Measurements from ENCODE around the gene KRTAP10-2.

KRTAP10-2 gene

DNA sequence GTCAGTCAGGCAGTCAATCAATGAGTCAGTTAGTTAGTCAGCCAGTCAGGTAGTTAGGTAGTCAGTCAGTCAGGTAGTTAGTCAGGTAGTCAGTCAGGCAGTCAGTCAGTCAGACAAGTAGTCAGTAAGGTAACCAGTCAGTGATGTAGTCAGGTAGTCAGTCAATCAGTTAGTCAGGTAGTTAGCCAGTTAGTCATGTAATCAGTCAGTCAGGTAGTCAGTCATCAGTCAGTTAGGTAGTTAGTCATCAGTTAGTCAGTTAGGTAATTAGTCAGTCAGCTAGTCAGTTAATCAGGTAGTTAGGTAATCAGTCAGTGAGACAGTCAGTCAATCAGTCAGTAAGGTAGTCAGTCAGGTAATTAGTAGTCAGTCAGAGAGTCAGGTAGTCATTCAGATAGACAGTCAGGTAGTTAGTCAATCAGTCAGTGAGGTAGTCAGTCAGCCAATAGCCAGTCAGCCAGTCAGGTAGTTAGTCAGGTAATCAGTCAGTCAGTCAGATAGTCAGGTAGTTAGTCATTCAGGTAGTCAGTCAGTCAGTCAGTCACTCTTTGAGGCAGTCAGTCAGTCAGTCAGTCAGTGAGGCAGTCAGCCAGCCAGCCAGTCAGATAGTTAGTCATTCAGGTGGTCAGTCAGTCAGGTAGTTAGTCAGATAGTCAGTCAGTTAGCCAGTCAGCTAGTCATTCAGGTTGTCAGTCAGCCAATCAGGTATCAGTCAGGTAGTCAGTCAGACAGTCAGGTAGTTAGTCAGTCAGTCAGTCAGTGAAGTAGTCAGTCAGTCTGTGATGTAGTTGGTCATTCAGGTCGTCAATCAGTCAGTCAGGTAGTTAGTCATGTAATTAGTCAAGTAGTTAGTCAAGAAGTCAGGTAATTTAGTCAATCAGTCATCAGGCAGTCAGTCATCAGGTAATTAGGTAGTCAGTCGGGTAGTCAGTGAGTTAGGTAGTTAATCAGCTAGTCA is 26.6 kb downstream of the KRTAP10-2 start:
- no peak for DNase-seq

DNA sequence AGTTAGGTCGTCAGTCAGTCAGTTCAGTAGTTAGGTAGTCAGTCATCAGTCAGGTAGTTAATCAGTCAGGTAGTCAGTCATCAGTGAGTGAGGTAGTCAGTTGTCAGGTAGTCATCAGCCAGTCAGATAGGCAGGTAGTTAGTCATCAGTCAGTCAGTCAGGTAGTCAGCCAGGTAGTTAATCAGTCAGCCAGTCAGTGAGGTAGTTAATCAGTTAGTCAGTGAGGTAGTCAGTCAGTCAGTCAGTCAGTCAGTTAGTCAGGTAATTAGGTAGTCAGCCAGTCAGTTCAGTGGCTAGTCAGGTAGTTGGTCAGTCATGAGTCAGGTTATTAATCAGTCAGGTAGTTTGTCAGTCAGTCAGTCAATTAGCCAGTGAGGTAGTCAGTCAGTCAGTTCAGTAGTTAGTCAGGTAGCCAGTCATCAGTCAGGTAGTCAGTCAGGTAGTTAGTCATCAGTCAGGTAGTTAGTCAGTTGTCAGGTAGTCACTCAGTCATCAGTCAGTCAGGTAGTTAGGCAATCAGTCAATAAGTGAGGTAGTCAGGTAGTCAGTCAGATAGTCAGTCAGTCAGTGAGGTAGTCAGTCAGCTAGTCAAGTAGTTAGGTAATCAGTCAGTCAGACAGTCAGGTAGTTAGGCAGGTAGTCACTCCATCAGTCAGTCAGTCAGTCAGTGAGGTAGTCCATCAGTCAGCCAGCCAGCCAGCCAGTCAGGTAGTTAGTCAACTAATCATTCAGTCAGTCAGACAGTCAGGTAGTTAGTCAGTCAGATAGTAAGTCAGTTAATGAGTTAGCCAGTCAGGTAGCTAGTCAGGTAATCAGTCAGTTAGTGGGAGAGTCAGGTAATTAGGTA is 27.5 kb downstream of the KRTAP10-2 start:
- no peak for DNase-seq

DNA sequence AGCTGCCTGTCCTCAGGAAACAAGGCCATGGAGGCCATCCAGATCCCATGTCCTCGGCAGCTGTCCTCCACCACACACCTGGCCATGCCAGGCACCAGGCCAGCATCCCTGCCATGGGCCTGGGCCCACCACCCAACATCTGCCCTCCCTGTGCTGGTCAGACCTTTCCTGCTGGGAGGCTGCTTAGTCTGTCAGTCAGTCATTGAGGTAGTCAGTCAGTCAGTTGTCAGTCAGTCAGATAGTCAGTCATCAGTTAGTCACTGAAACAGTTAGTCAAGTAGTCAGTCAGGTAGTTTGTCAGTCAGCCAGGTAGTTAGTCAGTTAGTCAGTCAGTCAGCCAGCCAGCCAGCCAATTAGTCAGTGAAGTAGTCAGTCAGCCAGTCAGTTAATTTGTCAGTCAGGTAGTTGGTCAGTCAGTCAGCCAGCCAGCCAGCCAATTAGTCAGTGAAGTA is 28.5 kb downstream of the KRTAP10-2 start:
- no peak for DNase-seq

DNA sequence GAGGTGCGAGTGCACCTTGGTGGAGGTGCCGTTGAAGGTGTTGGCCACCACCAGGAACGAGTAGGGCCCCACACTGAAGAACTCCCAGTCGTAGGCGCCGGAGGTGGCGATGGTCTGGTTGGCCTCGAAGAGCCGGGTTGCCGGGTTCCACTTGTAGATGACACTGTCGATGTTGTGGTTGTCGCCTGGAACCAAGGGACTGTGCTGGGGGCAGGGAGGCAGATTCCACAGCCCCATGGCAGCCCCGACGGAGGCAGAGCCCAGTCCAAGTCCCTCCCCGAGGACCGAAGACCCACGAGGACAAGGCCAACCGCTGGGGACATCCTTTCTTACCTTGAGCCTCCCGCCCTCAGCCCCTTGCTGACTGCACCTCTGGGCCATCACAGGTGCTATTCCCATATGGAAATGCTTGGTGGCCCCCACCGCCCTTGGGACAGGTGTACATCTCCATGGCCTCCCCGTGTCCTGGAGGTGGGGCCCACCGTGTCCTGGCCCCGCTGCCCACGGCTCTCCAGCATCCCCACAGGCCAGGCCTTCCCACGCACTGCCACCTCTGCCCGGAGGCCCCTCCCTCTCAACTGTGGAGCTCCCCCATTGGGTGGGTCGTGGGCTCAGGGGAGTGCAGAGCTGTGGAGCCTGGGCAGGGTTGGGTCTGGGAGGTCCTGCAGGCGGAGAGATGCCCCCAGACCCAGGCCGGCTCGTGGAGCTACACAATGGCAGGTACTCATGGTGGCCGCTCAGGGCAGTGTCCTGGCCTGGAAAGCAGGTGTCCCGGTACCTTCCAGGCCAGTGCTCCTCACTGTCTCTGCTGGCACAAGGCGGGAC is 29.2 kb downstream of the KRTAP10-2 start:
- DNase-seq, result no peak

GRCh38 chr21:44521301-44521927 is 29.9 kb downstream of the KRTAP10-2 start:
- DNase-seq, result no peak

DNA sequence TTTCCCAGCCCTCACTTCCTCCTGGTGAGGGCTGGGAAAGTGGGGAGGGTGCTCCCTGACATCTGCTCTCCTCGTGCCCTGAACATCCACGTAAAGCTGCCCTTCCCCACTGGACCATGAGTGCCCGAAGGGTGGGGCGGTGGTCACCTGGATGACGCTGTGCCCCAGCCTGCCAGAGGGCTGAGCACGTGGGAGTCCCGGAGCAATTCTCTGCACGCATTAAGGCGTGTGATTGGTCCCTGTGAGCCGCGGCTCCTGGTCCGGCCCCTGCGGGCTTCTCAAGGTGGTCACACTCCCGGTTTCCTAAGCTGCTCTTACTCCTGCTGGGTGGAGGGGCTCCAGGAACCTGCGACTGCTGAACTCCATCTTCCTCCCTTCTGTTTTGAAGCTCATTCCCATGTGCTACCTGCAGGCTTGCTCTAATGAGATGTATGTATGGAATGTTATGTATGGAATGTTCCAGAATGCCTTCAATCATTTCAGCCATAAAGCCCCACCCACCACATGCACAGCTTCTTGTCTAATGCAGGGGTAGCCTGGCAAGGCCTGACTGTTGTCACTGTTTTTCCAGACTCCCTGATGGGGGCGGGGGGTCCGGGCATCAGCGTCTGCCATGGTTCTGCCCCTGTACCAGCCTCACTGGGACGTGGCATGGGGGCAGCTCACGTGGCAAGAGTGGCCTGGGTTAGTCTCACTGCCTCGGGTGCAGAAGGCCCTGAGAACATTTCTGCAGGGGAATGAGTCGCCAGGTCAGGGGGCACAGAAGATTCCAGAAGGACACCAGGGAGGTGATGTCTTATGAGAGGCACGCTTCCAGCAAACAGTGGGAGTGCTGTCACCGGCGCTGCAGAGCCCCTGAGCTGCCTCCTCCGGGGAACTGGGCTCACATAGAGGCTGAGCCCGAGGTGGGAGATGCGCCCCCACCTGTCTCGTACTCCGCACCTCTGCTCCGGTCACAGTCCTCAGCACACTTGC is 30.7 kb downstream of the KRTAP10-2 start:
- no peak for DNase-seq

GRCh38 chr21:44519346-44520325 is 31.7 kb downstream of the KRTAP10-2 start:
- DNase-seq, result no peak

GRCh38 chr21:44518686-44519085 is 32.6 kb downstream of the KRTAP10-2 start:
- no peak for DNase-seq

DNA sequence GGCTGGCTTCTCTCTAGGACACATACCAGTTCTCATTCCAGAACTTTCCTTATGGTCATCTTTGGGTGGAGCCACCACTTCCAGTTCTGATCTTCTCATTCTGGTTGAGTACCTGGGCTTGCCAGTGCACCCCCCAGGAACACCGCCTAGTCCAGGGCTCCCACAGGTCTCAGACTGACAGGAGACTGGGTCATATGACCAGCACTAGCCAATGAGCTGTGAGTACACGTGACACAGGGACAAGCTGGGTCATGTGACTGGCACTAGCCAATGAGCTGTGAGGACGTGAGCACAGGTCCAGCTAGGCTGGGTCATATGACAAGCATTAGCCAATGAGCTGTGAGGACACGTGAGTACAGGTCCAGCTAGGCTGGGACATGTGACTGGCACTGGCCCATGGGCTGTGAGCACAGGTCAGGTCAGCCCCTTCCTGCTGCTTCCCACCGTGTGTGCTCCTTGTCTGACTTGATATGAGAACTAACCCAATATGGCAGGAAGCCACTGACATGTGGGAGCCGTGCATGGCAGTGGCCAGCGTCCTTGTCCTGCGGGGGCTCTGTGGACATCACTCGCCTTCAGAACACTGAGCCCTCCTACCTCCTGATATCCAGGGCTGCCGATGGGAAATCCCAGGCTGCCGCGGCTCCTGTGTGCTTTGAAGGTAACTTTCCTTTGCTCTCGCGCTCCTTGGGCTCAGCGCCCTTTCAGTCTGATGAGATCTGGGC is 34.0 kb downstream of the KRTAP10-2 start:
- DNase-seq, result peak; percentile 80

- no peak for DNase-seq
These were observed 34.5 kb downstream of the KRTAP10-2 start for GRCh38 chr21:44516828-44517174.

DNA sequence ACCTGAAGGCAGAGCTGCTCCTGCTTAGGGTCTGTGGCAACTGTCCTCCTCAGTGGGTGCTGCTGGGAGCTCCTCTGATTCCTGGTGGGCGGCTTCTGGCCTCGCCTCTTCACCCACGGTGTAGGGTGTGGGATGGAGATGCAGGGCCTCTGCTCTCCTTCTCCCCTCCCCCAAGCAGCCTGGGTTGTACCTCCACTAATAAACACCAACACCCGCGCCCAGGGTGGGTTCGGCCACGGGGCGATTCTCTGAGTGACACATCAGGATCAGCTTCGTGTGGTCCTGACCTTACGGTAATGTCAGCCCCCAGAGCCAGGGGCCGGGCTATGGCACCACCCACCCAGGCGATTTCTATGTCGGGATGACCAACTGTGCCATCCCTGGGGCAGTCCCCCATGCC is 35.0 kb downstream of the KRTAP10-2 start:
- no peak for DNase-seq

- no peak for DNase-seq
These were observed 35.7 kb downstream of the KRTAP10-2 start for GRCh38 chr21:44515359-44516165.

DNA sequence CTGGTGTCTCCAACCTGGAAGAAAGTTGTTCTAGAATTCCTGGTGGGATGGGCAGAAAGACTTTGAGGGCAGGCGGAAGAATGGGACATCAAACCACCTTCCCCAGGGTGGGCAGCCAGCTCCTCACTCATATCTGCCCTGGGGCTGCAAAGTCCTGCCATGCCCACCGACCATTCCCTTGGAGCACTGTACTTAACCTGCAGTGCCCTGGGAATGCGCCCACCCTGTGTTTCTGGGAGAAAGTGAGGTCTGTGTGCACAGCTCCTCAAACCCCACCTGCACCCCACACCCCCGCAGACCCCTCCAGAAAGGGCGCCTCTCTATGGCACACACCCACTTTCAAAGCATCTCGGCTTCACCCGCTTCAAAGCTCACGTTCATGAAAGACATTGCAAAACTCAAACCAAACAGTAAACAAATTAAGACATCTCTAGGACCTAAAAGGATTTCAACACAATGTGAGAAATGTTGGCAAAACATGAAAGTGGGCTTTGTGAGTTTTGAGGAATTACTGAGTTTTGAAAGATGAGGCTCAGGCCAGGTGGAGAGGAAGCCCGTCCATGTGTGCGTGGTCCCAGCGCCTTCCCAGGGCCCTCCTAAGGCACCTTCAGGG is 36.5 kb downstream of the KRTAP10-2 start:
- no peak for DNase-seq

DNA sequence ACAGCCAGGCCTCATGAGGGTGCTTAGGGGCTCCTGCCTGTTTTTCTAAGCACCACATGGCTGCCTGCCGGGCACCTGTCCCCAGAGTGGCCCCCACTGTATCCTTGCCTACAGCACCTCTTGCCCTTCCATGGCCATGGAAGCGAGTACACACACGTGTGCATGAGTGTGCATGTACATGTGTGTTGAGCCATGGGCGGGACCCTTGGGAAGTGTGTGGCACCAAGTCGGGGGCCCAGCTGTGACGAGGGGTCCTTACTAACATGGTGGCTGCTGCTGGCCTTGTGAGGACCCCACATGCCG is 37.1 kb downstream of the KRTAP10-2 start:
- DNase-seq, result no peak

DNA sequence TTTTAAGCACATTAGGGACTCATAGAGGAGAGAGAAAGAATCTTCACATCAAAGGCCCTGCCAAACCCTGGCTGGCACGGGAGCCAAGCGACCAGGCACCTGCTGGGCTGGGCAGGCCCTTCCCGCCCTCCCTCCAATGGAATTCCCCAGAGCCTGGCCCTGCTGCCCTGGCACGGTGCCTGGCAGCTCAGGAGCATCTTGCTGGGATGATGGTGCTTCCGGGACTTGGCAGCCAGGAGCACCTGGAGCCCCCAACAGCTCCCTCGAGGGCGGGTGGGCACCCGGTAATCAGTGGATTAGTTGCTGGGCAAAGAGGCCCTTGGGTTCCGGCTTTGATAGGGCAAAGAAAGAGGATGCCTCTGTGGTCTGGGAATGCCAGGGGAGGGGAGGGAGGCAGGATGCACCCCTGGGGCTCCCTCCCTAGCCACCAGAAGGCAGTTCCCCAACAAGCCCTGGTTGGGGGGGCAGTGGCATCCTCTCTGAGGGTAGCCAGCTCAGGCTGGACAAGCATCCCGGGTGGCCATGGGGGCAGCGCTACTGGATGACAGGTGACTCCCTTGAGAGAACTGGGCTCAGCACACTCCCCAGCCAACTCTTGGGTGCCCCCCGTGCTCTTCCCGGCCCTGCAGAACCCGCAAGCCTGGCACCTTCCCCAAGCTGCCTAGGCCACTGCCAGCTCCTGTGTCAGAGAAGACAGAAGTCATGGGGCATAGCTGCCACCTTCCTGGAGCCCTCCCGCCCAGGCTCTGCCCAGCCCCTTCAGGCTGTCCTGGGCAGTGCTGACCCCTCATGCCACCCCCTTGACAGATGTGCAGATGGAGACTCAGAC is 37.7 kb downstream of the KRTAP10-2 start:
- DNase-seq, result no peak

- DNase-seq, result no peak
These were observed 38.6 kb downstream of the KRTAP10-2 start for GRCh38 chr21:44512496-44513388.
